Measurements from ENCODE around the gene ZBBX.

Gene ZBBX

DNA sequence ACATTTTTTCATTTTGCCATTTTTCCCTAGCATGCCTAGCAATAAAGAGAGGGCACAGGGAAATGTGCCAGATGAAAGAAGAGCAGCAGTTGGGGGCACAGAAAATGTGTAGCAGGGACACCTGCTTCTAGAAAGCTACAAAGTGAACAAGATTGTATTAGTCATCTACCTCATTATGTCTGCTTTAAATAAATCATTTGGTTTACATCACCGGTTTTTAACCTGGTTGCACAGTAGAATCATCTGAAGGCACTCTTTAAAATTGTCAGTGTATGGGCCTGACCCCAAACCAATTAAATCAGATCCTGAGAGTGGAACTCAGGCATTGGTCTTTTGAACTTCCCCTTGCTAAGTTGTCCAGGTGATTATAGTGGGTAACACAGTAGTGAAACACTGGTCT lies 73.8 kb downstream of the ZBBX start:
- DNase-seq, result no peak

- no peak for DNase-seq
Observed at GRCh38 chr3:167305340-167305890, 74.7 kb downstream of the ZBBX start.

- DNase-seq, result no peak
Observed at GRCh38 chr3:167304077-167304476, 76.0 kb downstream of the ZBBX start.

GRCh38 chr3:167302678-167303077 lies 77.4 kb downstream of the ZBBX start:
- DNase-seq, result no peak

- no peak for DNase-seq
Observed at GRCh38 chr3:167300207-167300606, 79.9 kb downstream of the ZBBX start.

DNA sequence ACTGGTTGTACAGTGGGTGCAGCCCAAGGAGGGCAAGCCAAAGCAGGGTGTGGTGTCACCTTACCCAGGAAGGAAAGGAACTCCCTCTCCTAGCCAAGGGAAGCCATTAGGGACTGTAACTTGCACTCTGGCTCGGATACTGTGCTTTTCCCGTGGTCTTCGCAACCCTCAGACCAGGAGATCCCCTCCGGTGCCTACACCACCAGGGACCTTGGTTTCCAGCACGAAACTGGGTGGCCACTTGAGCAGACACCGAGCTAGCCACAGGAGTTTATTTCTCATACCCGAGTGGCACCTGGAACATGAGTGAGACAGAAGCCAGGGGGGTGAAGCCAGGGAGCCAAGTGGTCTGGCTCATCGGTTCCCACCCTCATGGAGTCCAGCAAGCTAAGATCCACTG lies 90.7 kb downstream of the ZBBX start:
- DNase-seq, result no peak

- DNase-seq, result no peak
Observed at GRCh38 chr3:167288737-167289136, 91.4 kb downstream of the ZBBX start.

GRCh38 chr3:167287308-167287707 lies 92.8 kb downstream of the ZBBX start:
- no peak for DNase-seq

DNA sequence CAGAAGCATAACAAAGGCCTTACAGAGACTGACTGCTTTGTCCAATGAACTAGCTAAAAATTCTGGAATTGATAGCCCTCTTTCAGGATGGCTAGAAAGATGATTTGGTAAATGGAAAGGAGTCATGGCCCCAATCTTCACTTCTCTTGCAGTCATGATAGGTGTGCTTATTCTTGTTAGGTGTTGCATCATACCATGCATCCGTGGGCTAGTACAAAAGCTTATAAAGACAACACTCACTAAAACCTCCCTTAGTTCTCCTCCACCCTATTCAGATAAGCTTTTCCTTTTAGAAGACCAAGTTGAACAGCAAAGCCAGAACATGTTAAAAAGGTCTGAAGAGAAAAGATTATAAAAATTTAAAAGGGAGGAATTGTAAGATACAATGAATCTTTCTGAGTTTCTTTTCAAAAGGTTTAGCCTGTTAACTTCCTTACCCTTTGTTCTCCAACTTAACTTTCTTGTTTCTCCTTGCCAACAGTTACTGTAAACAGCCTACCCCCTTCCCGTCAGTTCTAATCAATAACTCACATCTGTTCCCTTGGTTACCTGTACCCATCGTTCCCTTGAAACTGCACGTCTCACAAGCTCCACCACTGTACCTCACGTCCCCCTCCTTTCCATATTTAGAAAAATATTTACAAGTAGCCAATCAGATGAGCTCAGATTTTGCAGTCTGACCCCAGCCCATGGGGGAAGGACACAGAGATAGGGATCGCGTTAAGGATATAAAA lies 105.8 kb downstream of the ZBBX start:
- DNase-seq, result no peak

GRCh38 chr3:167253037-167253436 lies 127.1 kb downstream of the ZBBX start:
- DNase-seq, result no peak

DNA sequence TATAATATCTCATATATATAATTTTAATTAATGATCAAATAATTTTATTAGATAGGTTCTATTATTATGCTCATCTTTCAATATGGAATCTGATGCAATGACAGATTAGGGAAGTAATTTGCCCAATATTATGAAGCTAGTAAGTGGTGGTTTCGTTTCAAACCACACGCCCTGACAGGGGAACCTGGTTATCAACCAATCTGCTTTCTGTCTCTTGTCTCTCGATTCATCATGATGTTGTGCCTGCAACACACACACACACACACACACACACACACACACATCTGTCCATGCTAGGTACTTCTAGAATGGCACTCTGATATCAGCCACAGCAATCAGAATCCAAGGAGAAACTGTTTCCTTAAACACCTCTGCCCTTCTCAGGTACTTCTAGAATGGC lies 128.4 kb downstream of the ZBBX start:
- no peak for DNase-seq

- no peak for DNase-seq
Observed at GRCh38 chr3:167246252-167246651, 133.8 kb downstream of the ZBBX start.

DNA sequence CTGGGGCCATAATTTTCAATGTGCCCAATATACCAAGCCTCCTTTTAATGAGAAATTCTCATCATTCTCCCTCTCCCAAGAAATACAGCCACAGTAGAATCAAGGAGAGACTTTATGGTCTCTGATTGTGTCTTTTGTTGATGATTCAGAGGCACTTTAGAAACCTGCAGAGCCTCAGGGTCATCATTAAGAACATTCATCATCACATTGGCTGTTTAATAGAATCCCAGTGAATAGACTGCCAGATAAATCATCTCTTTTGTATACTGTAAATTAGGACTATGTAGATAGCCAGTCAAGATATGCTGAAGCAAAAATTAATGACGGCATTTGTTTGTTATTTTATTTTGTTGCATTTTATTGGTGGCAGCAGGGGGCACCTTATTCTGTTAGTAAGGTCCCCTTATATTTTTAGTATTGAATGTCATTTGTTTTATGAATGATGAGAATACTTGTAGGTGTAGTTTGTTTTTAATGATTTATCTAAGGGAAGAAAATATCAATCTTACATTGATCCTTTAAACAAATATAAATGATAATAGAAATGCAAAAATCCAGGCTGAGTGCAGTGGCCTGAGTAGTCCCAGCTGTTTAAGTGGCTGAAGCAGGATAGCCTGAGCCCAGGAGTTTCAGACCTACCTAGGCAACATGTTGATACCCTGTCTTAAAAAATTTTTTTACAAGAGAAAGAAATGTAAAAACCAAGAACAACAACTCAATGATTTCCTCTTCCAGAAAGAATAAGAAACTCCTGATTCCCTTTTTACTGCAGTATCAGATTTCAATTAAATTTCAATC lies 138.8 kb downstream of the ZBBX start:
- DNase-seq, result no peak

DNA sequence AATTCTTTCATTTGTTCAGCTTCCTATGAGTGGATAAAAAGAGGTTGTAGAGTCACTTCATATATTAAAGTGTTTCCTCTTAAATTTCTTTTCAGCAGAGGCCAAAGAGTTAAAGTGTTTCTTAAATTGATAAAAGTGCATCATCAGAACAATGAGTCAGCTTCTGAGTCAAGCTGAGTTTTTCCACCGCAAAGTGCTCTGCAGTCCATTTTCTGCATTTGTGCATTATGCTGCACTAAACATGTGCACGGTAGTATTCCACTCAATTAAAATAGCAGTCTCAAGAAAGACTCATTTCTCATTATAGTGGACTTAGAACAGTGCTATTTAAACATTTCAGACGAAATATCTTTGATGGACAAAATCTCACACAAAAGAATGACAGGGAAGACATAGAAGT lies 152.0 kb downstream of the ZBBX start:
- DNase-seq, result no peak

DNA sequence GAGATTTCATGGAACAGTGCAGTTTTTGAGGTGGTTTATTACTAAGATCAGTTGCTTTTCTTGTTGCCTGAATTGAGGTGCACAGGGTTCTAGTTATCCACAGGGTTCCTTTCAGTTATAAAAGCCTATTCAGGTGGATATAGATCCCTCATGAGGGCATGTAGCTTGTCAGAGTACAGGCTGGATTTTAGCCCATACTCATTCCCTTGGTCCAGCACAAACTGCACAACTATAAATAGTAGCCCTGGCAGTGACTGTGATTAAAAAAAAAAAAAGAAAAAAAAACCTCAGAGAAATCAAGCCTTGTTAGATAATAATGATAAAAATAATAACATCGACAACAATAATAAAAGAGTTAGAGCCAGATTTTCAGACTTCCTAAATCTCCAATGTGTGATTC lies 154.3 kb downstream of the ZBBX start:
- DNase-seq, result no peak

- DNase-seq, result no peak
Observed at GRCh38 chr3:167209011-167209410, 171.1 kb downstream of the ZBBX start.

- DNase-seq, result no peak
Observed at GRCh38 chr3:167203062-167203461, 177.0 kb downstream of the ZBBX start.

DNA sequence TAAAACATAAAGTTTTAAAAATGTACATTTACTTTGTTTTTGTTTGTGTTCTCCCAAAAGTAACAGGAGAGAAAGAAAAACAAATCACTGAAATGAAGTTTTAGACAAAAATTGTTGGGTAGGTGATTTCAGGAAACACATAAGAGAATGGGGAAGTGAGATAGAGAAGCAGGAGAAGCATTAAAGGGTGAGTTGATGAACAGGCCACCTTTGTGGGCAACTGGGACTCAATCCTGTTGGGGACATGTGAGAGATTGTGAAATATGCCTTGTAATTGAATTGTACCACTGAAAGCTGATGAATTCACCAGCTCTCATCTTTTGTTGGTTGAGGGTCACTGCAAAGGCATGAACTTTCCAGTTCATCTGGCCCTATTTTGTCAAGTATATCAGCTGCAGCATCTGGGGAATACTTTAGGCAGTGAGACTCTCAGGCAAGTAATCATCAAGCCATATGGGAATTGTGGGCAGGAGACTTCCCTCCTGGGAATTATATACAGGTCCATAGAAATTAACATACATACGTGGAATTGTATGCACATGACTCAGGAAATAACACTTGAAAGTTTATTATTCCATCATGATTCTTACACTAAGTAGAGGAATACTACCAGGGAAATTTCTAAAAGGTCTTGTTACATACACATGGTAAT lies 181.0 kb downstream of the ZBBX start:
- DNase-seq, result no peak

Measured in NCI-H774 (cell line).